GM18511 (cell line): ENCODE measurements around the gene OR52M1.
"Not testable (repeated sequence)": the region's sequence is repeated elsewhere in the genome, so short reads cannot be mapped to it uniquely, and the experiment has no call there.

Source experiments
- ATAC-seq: cut with Tn5 transposase; IDR thresholded peaks from one replicate; pipeline ENCODE4 v1.9.1; 2021; ENCODE audit warnings: mild to moderate bottlenecking, moderate library complexity; ENCODE audit not compliant: unreplicated experiment

Gene OR52M1, protein sequence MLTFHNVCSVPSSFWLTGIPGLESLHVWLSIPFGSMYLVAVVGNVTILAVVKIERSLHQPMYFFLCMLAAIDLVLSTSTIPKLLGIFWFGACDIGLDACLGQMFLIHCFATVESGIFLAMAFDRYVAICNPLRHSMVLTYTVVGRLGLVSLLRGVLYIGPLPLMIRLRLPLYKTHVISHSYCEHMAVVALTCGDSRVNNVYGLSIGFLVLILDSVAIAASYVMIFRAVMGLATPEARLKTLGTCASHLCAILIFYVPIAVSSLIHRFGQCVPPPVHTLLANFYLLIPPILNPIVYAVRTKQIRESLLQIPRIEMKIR

DNA sequence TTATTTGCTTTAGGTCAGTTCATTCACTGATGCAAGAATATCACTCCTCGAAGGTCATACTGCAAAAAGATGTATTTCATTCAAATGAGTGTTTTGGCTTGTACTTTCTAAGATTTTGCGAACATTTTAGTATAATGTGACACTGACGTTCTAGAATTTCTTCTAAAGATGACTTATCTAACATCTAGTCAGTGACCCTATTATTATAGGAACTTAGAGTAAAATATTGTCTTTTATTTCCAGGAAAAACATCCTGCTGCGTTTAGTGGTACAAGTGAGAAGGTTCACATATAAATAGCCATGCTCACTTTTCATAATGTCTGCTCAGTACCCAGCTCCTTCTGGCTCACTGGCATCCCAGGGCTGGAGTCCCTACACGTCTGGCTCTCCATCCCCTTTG lies at the start of gene OR52M1:
TSS of gene OR52M1 (plus strand) at position 301 of the 400 bp plus-strand sequence. CDS start at position 301, 0 bp downstream.
- ATAC-seq: no peak

DNA sequence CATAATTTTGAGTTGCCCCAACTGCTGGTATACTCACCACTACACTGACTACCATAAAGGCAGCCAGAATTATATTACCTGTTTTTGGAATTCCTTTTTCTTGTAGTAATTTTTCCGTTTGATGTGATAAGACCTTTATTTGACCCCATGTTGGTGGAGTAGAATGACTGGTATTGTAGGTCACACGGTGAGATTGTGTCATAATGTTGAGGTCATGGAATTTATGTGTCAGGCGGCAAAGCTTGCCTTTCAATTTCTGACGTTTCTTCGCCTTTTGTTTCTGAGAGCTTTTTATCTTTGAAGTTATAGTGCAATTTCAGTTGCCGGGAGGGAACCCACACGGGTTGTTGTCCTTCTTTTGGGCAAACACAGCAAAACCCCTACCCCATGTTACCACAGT lies 49.5 kb upstream of the OR52M1 start:
- ATAC-seq: no peak

- no peak for ATAC-seq
These were observed 49.0 kb upstream of the OR52M1 start for GRCh38 chr11:4495986-4496385.

DNA sequence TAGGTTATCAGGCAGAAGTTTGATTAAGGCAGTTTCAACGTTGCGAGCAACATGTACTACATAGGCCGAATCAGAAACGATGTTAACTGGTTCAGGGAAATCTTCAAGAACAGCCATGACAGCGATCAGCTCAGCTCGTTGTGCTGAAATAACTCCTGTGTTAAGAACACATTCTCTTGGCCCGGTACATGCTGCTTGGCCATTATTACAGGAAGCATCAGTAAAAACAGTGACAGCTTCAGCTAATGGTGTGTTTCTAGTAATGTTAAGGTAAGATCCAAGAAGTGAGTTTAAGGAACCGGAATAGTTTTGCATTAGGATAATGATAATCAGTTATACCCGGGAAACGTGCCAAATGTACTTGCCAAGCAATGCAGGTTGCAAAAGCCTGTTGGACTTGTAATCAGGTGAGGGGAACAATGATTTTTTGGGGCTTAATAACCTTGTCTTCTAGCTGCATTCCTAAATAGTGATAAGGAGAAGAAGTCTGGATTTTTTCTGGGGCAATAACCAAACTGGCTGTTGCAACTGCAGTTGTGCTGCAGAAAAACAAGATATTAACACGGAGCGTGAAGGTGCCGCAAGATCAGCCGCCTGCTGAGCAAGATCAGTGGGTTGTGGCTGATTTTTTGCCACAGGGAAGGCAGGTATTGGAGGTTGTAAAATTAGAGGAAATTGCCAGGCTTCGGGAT lies 48.3 kb upstream of the OR52M1 start:
- no peak for ATAC-seq

- ATAC-seq: no peak
These were observed 36.1 kb upstream of the OR52M1 start for GRCh38 chr11:4508886-4509285.

DNA sequence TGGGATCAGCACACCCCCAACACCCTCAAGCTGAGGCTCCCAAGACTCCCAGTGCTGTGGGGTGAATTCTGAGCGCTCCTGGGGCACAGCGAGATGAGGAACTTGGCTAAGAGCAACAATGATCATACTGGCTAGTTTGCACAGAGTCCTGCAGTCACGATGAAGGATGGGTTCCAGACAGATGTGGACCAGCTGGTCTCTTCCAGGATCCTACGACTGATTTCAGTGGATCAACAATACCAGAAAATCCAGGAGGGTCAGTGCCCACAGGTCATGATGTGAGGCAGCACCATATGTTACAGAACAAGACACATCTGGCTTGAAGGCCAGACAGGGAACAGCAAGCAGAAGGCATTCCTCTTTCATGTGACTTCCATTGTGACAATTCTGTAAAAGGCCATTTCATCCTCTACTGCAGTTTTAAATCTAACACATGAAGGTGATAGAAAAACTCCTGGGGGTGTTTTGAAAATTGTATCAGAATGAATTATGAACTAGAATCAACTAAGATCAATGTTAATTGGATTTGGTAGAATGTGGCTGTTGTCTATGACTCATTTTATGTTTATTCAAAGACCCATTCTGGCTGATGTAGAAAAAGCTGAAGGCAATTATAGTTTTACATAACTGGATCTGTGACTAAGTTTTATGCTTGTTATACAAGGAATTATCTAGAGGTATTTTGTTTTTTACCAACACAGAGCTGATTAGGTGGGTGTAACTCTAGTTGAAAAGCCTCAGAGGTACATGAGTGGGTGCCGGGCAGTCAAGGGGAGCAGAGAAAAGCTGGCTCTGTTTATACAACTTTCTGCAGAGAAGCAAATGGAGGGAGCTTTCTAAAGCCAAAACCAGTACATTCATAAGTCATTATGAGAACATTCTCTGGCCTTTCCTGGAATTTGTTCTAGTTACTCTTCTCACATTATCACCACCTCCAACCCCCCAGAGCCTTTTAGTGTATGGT lies 33.4 kb upstream of the OR52M1 start:
- no peak for ATAC-seq

- ATAC-seq: no peak
These were observed 30.8 kb upstream of the OR52M1 start for GRCh38 chr11:4514196-4514595.

- no peak for ATAC-seq
These were observed 22.7 kb upstream of the OR52M1 start for GRCh38 chr11:4522339-4522738.

DNA sequence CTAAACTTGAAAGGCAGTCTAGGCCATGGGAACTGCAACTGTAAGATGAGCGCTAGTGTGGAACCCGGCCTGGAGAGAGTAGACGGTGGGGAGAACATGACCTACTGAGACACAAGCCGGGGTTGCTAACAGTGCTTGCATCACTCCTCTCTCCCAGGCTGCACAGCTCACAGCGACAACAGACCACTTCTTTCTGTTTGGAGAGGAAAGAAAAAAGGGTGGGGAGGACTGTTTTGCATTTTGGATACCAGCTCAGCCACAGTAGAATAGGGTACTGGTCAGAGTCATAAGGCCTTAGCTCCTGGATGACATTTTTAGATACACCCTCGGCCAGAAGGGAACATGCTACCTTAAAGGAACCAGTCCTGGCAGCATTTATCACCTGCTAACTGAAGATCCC lies 22.2 kb upstream of the OR52M1 start:
- ATAC-seq: no peak

- ATAC-seq: no peak
These were observed 21.3 kb upstream of the OR52M1 start for GRCh38 chr11:4523666-4524065.

GRCh38 chr11:4527926-4528325 lies 17.1 kb upstream of the OR52M1 start:
- no peak for ATAC-seq

GRCh38 chr11:4531686-4532085 lies 13.3 kb upstream of the OR52M1 start:
- ATAC-seq: not testable (repeated sequence)

DNA sequence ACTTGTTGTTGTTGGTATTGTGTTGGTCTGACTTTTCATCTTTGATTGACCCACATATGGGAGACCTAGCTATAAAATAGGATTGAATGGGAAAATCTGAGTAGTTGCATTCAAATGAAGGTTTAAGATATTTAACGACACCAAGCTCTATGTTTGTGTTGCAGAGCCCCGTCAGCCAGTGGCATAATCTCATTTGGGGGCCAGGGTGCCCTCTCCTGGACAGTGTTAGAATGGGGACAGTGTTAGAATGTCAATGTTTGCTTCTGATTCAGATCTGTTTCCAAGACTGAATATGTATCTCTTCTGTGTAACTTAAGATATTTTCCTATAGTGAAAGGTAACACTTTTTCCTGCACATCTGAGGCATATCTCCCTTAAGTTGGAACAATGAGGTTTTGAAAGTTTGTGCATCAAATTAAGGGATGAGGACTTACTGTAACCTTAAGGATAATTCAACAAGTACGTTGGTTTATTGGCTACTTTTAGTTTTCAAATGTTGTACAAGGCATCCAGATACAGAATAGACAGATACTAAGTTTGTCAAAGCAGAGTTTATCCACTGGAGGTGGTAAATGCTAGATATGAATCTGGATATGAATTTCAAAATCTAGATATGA lies 5.3 kb upstream of the OR52M1 start:
- peak; percentile 79 for ATAC-seq

GRCh38 chr11:4541071-4541470 lies 3.9 kb upstream of the OR52M1 start:
- ATAC-seq: no peak

DNA sequence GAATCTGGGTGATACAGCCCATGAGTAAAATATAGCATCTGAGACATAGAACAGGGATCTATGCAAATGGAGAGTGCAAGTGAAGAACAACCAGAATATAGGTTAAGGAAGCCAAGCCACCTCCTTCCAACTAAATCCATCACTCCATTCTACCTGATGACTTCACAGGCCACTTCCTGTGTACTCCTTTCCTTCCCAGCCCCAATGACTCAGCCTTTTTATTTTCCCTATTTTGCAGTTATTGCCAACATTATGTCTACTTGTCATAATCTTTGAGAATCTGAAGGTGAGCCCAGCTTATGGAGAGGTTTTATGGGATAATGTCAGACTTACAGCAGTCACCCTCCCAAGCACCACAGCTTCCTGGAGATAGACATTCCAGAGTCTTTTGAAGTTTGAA lies 1.4 kb upstream of the OR52M1 start:
- ATAC-seq: no peak

GRCh38 chr11:4546878-4547277 lies 1.9 kb downstream of the OR52M1 start:
- ATAC-seq: no peak

DNA sequence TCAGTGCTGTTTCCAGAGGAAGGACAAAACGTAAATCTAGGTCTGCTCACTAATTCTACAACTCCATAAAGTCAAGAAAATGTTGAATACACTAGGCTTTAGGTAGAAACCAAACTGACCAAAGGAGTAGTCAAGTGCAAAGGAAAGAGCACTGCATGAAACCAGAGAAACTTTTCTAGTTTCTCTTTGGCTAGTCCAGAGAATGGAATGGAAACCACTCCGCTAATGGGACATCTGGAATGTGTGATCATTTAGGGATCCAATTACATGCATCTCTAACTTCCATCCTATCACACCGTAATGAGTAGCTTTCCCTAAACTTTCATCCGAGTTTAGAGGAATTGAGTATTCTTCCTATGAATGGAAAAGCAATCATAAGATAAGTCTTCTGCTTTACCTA lies 2.4 kb downstream of the OR52M1 start:
- no peak for ATAC-seq

DNA sequence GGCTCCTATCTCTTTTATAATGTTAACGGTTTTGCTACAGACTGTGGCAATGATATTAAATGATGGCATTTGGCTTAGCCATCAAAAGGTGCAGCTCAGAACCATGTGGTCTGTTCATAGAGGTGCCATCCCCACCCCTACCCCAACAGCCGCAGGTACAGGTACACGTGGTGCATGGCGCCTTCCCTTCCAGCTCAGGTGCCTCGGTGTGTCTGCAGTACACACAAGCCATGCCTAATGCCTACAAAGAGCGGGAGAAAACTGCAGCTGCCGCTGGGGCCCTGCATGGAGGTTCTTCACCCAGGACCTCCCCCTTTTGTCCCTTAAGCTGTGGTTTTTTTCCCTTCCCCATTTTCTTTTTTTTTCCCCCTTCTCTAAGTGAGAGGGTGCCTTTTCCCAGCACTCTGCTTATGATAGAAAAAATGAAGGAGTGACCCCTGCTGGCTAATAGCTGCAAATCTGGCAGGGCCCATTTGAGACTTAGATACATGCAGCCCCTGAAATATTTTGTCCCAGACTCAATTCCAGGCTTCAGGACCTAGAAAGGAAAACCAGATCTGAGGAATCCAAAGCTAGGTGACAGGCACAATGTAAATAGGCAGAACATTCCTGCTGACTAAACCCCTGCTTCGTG lies 6.5 kb downstream of the OR52M1 start:
- no peak for ATAC-seq

DNA sequence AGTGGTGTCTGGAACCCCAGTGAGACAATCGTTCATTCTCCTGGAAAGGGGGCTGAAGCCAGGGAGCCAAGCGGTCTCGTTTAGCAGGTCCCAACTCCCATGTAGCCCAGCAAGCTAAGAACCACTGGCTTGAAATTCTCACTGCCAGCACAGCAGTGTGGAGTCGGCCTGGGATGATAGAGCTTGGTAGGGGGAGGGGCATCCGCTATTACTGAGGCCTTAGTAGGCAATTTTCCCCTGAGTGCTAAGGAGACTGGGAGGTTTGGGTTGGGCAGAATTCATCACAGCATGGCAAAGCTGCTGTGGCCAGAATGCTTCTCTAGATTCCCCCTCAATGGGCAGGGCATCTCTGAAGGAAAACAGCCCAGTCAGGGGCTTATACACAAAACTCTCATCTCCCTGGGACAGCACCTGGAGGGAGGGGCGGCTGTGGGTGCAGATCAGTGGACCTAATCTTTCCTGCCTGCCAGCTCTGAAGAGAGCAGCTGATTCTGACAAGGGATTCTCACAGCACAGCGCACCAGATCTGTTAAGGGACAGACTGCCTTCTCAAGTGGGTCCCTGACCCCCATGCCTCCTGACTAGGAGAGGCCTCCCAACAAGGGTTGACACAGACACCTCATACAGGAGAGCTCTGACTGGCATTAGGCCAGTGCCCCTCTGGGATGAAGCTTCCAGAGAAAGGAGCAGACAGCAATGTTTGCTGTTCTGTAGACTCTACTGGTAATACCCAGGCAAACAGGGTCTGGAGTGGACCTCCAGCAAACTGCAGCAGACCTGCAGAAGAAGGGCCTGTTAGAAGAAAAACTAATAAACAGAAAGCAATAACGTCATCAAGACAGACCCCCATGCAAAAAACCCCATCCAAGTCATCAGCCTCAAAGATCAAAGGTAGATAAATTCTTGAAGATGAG lies 14.8 kb downstream of the OR52M1 start:
- ATAC-seq: no peak
